HL-60/S4 (cell line): Measurements from ENCODE around the gene UBE2K.
"Not testable (repeated sequence)": the region's sequence is repeated elsewhere in the genome, so short reads cannot be mapped to it uniquely, and the experiment has no call there.

ENCODE experiments used
- in situ Hi-C: fragments of 300-500 bp; cut with MboI; formaldehyde crosslinking; loops from 2 replicates; pipeline ENCODE4 v1.14.3; 2022; ENCODE audit warnings: low sequenced_read_pairs

The UBE2K gene, protein sequence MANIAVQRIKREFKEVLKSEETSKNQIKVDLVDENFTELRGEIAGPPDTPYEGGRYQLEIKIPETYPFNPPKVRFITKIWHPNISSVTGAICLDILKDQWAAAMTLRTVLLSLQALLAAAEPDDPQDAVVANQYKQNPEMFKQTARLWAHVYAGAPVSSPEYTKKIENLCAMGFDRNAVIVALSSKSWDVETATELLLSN

DNA sequence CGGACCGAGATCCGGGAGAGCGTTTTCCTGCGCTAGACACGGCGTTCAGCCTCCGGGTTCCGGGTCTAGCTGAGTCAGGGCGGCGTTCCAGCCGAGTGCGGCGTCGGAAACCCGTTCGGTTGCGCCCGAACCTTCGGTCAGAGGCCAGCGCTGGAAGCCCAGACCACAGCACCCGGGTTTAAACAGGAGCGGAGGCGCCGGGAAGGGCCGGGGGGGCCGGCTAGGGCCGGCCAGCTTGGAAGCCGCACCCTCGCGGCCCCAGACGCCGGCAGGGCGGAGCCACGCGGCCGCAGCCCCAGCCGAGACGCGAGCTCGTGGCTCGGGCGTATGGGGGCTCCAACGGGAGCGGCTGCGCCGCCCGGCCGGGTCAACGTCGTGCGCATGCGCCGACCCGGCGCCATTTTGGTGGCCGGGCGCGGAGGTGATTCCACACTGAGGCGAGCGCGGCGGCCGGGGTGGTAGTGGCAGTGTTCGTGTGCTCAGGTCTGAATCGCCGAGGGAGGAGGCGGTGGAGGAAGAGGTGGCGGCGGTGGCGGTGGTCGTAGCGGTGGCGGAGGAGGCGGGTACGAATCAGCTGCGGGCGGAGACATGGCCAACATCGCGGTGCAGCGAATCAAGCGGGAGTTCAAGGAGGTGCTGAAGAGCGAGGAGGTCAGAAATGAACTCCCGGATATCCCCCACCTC, at the start of gene UBE2K:
TSS of gene UBE2K (plus strand) at position 397 of the 684 bp plus-strand sequence. CDS start at position 589, 192 bp downstream.
- in situ Hi-C loops, result no loop called here

DNA sequence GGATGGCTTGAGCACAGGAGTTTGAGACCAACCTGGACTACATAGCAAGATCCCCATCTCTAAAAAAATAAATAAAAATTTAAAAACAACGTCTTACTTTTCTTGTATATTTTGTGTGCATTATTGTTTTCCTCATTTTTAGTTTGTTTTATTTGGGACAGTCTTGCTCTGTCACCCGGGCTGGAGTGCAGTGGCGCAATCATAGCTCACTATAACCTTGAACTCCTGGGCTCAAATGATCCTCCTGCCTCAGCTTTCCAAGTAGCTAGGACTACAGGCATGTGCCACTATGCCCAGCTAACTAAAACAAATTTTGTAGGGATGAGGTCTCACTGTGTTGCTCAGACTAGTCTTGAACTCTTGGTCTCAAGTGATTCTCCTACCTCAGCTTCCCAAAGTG, 49.7 kb upstream of the UBE2K start:
- in situ Hi-C loops, result no loop called here

DNA sequence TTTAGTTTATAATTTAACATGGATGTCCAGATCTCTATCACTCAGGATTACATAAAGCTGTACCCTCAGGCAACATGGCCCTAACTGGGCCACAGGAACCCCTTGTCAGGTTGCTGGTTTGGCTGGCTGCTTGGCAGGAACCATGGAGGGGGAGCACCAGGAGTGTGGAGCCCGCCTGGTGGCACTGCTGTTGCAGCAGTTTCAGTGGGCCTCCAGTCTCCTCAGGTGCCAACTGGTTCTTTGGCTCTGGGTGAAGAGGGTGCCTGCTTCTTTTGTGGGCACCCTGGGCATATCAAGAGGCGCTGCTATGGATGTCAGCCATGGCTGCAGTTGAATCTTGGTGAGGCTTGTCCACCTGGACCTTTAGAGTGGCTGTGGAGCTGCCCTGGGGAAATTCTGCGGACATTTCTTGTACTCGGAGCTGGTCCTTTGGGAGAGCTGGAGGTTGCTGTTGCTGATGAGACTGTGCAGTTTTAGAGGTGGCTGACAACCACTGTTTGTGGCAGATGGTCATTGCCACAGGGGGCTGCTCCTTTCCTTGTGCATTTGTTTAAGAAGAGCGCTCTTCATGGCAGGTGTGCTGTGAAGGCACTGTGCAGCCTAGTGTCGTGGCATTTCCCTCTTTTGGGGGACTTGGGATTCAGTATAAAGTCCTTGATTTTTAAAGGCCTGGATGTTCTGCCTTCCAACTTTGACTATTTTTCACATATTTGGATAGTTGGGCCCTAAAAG, 48.9 kb upstream of the UBE2K start:
- in situ Hi-C loops, result no loop called here

DNA sequence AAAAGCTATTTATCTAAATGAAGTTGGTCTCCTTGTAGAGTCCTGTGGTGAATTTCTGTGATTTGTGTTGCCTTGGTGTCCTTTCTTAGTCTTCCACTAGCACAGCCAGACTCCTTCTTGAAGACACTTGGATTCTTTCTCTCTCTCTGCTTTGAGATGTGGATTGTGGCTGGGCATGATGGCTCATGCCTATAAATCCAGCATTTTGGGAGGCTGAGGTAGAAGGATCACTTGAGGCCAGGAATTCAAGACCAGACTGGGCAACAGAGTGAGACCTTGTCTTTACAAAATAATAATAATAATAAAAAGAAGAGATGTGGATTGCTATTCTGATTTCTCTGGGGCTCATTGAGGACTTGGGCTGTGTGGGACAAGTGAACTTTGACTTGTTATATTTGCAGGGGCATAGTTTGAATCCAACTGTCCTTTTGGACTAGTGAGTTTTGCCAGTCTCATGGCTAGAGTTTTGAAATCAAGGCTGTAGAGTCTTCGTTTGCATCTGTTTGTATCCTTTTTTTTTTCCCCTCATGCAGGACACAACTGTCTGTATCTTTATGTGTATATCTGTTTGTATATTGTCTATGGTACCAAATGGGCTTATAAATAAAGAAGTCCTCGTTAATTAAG, 48.2 kb upstream of the UBE2K start:
- in situ Hi-C loops, result no loop called here

DNA sequence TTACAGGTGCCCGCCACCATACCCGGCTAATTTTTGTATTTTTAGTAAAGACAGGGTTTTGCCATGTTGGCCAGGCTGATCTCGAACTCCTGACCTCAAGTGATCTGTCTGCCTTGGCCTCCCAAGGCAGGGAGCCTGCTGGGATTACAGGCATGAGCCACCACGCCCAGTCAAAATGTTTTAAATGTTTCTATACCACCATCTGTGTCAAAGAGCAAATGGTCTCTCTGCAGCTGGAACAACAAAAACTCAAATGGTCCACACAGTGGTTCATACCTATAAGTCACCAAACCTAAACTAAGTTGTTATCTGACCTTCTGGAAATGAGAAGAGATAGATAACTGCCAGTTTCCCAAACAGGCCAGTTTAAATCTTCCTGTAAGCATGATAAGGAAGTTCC, 46.4 kb upstream of the UBE2K start:
- in situ Hi-C loops, result not testable (repeated sequence)

DNA sequence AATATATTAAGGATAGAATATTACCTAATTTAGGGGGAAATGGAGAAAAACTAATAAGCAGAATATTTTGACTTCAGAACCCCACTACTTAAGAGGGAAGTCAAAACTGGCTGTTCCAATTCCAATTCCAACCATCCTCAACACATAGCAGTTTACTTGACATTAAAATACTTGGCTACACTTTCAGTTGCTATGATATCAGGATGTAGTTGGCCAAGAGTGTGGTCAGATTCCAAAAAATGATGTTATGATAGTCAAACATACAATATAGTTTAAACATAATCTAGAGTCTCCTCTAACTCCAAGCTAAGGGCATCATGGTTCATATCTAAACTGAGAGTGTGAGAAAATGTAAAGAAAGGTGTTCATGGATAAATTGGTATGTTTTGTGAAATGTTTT, 42.7 kb upstream of the UBE2K start:
- in situ Hi-C loops, result no loop called here

DNA sequence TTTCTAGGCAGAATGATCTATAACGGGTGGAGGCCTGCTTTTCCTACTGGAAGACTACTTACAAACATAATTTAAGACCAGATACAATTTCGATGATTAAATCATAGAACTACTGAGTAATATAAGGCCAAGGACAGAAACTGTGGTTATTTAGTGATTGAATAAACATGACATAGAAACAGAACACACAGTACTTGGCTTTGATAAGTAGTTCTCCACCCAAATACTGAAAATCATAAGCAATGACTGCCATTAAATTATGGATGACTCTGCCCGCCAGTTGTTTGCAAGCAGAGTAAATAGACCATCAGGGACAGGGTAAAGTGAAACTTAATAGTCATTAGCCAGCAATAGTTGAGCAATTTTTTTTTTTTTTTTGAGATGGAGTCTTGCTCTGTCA, 42.1 kb upstream of the UBE2K start:
- in situ Hi-C loops, result no loop called here

DNA sequence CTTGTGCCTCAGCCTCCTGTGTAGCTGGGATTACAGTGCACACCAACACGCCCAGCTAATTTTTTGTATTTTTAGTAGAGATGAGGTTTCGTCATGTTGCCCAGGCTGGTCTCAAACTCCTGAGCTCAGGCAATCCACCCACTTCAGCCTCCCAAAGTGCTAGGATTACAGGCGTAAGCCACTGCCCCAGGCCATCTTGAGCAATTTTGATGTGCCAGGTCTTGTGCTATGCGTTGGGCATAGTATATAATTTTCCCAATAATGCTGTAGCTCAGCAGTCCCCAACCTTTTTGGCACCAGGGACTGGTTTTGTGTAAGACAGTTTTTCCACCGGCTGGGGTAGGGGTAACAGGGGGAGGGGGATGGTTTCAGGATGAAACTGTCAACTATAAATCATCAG, 41.3 kb upstream of the UBE2K start:
- in situ Hi-C loops, result not testable (repeated sequence)

DNA sequence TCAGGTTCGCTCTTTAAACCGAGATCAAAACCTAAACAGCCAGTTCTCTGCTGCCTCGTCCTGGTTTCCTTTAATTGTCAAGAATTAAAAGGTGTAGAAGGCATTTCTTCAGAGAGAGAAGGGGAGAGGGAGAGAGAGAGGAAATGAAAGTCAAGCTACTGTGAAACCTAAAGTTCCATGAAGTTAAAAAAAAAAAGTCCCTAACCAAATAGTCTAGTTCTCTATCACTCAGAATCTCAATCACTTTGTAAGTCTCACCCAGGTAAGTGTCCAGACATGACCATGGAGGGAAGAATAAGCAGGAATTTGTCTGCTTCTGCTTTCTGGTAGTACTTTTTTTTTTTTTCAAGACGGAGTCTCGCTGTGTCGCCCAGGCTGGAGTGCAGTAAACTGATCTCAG, 40.5 kb upstream of the UBE2K start:
- in situ Hi-C loops, result no loop called here

DNA sequence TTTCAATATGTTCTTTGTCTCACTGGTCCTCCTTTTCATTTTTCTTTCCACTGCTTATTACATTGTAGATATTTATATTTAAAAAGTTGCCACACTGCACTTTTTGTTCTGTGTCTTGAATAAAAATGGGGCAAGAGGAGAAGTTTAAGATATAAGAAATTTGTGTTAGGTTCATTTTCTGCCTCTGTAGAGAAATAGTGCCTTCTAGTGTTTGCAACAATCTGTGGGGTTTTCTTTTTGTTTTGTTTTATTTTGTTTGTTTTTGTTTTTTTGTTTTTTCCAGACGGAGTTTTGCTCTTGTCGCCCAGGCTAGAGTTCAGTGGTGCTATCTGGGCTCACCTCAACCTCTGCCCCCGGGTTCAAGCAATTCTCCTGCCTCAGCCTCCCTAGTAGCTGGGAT, 39.2 kb upstream of the UBE2K start:
- in situ Hi-C loops, result no loop called here

DNA sequence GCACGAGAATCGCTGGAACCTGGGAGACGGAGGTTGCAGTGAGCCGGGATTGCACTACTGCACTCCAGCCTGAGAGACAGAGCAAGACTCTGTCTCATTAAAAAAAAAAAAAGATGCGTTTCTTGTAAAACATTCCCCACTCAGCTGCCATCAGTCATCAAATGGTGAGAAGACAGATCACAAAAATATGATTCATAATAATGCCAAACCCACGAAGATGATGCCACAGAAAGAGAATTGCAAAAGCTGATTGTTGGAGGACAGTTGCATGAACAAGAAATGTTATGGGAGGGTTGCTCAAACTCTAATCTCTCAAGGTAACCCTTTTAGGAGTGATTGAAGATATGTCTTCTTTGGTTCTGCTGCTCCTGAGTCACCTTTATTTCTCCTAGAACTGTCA, 37.9 kb upstream of the UBE2K start:
- in situ Hi-C loops, result no loop called here

DNA sequence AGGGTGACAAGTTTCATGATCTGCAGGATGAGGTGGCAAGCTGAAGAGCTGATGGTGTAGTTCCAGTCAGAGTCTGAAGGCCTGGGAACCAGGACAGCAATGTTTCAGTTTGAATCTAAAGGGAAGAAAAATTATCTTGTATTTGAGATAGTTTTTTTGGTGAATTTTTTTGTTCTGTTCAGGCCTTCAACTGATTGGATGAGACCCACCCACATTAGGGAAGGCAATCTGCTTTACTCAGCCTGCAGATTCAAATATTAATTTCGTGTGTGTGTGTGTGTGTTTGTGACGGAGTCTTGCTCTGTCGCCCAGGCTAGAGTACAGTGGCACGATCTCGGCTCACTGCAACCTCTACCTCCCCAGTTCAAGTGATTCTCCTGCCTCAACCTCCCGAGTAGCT, 37.2 kb upstream of the UBE2K start:
- in situ Hi-C loops, result no loop called here

DNA sequence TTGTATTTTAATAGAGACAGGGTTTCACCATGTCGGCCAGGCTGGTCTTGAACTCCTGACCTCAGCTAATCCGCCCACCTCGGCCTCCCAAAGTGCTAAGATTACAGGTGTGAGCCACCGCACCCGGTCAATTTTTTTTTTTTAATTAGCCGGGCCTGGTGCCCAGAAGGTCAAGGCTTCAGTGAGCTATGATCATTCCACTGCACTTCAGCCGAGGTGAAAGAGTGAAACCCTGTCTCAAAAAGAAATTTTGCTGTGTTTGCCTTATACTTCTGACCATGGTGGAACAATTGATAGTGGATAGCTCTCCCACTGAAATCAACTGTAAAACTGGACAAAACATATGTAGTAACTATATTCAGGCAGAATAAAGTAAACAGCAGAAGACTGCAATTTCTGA, 35.3 kb upstream of the UBE2K start:
- in situ Hi-C loops, result no loop called here

DNA sequence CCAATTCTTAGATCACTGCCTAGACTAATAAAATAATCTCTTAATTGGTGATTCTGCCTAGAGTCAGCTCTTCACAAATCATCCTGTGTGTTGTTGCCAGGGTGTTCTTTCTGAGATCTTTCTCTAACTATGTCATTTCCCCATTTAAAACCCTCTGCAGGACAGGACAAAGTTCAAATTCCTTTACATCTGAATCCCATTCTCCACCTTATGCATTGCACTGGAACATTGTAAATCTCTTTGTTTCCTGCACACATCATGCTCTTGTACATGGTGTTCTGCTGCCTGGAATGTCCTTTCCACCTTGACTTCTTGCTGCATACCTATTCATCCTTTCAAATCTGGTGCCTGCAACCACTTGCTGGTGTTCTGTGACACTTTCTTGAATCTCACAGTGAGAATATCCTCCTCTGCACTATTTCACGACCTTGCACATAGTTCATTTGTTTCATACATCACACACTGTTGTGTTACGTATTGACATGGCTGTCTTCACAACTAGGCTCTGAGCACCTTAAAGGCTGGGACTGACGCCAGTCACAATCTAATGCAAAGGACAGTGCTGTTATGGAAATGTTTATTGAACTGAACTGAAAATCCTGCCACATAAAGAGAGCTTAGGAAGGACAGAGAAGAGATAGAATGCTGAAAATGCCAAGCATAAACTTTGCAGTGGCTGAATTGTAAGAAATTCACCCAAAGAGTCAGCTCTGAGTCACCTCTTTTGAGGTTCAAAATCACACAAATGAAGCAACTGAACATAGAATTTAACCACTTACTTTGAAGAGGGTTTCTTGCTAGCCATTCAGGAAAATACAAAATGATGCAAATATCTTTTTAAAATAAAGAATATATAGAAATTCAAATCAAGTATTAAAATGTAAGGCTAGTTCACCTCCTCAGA, 32.9 kb upstream of the UBE2K start:
- in situ Hi-C loops, result no loop called here

DNA sequence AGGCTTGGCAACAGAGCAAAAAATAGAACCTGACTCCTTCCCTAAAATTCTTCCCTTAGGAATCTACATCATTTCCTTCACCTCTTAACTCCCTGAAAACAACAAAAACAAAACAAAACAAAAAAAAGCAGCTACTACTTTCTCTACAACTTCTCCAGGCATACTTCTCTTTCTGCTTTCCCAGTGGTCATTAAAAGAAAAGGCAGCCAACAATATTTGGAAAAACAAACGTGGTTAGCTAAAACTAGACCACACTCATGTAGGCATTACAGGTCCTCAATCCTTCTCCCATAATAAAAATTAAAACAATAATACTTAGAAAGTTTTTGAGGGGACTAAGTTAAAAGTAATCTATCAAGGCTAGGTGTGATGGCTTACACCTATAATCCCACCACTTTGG, 30.2 kb upstream of the UBE2K start:
- in situ Hi-C loops, result no loop called here

DNA sequence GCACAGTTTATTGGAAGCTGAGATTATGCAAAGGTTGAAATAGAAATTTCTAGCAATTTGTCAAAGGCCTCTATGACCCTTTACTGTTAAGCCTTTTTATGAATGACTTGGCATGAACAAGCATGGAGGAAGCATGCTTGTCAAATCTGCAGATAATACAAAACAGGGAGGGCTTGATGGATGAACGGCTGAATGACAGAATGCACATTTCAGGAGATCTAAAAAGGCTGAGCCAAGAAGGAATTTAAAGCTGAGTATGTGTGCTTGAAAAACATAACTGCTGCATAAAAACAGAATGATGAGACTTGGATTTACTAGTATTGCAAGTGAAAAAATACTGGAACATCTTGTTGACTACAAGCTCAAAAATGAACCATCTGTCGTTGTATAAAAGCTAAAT, 29.0 kb upstream of the UBE2K start:
- in situ Hi-C loops, result no loop called here

DNA sequence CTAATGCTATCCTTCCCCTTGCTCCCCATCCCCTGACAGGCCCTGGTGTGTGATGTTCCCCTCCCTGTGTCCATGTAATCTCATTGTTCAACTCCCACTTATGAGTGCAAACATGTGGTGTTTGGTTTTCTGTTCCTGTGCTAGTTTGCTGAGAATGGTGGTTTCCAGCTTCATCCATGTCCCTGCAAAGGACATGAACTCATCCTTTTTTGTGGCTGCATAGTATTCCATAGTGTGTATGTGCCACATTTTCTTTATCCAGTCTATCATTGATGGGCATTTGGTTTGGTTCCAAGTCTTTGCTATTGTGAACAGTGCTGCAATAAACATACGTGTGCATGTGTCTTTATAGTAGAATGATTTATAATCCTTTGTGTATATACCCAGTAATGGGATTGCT, 27.6 kb upstream of the UBE2K start:
- in situ Hi-C loops, result not testable (repeated sequence)

DNA sequence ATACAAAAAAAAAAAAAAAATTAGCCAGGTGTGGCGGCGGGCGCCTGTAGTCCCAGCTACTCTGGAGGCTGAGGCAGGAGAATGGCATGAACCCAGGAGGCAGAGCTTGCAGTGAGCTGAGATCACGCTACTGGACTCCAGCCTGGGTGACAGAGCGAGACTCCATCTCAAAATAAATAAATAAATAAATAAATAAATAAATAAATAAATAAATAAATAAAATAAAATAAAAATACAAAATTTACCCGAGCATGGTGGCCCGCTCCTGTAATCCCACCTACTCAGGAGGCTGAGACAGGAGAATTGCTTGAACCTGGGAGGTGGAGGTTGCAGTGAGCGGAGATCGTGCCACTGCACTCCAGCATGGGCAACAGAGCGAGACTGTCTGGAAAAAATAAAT, 22.3 kb upstream of the UBE2K start:
- in situ Hi-C loops, result not testable (repeated sequence)

DNA sequence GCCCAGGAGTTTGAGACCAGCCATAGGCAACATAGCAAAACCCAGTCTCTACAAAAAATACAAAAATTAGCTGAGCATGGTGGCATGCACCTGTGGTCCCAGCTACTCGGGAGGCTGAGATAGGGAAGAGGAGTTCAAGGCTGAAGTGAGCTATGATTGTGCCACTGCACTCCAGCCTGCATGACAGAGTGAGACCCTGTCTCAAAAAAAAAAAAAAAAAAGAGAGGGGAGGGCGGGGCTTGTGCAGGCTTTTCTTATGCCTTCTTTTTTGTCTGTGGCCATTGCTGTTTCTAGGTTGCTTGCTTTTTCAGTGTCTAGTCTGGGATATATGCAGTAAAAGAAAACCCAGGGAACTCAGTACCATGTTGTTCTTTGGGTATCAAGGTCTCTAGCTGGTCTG, 16.9 kb upstream of the UBE2K start:
- in situ Hi-C loops, result not testable (repeated sequence)

DNA sequence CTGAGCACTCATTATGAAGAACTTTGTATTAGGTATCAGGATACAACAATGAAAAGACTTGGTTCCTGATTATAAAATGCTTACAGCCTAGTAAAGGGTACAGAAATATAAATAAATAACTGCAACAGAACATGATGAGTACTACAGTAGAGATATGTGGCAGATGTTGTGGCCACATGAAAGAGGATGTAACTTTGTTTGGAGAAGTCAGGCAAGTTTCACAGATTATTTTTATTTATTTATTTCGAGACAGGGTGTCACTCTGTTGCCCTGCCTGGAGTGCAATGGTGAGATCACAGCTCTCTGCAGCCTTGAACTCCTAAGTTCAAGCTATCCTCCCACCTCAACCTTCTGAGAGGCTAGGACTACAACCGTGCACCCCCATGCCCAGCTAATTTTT, 15.8 kb upstream of the UBE2K start:
- in situ Hi-C loops, result no loop called here

DNA sequence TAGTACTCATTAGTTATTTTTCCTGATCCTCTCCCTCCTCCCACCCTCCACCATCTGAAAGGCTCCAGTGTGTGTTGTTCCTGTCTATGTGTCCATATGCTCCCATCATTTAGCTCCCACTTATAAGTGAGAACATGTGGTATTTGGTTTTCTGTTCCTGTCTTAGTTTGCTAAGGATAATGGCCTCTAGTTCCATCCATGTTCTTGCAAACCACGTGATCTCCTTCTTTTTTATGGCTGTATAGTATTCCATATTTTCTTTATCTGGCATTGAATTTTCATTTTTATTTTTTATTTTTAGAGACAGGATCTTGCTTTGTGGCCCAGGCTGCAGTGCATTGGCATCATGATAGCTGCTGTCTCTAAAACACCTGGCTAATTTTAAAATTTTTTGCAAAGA, 11.9 kb upstream of the UBE2K start:
- in situ Hi-C loops, result no loop called here
